Esophagus squamous epithelium (tissue), 4 donors: ENCODE results near the gene TMEM214.

ENCODE experiments used
- POLR2A ChIP-seq, 4 donors: fragments of 450-650 bp; IDR thresholded peaks; one replicate each; pipeline ENCODE4 v1.6.1; 2017; ENCODE audit warnings: antibody characterized with exemption in 4 of 4, mild to moderate bottlenecking in 4 of 4, moderate library complexity in 3 of 4
- TF ChIP-seq, protein P1 (sequence below), 6 experiments: fragments of 450-650 bp in 4 of 6; fragments of 200-600 bp in 2 of 6; sonication (generic) in 2 of 6; IDR thresholded peaks; one replicate each; pipeline ENCODE4 v1.5.1; 2016 to 2019; ENCODE audit warnings: antibody characterized with exemption in 6 of 6, mild to moderate bottlenecking in 4 of 6, moderate library complexity in 4 of 6

DNA sequence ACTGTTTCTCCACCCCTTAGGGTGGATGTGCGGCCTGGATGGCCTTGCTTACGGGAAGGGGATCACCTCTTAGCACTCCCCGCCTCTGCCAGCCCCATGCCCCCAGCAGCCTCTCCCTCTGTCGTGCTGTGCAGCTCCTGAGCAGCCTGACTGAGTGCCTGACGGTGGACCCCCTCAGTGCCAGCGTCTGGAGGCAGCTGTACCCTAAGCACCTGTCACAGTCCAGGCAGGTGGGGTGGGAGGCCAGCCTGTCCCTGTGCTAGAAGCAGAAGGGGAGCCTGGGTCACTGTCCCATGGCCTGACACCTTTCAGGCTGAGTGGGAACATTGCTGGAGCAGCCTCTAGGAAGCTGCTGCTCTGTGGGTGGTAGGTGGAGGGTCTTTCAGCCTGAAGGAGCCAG, 5.2 kb downstream of the TMEM214 start:
- TF ChIP-seq, protein P1, sequence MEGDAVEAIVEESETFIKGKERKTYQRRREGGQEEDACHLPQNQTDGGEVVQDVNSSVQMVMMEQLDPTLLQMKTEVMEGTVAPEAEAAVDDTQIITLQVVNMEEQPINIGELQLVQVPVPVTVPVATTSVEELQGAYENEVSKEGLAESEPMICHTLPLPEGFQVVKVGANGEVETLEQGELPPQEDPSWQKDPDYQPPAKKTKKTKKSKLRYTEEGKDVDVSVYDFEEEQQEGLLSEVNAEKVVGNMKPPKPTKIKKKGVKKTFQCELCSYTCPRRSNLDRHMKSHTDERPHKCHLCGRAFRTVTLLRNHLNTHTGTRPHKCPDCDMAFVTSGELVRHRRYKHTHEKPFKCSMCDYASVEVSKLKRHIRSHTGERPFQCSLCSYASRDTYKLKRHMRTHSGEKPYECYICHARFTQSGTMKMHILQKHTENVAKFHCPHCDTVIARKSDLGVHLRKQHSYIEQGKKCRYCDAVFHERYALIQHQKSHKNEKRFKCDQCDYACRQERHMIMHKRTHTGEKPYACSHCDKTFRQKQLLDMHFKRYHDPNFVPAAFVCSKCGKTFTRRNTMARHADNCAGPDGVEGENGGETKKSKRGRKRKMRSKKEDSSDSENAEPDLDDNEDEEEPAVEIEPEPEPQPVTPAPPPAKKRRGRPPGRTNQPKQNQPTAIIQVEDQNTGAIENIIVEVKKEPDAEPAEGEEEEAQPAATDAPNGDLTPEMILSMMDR (IDR thresholded peaks at IDR 0.05), result no peak
- no peak for TF ChIP-seq POLR2A (IDR thresholded peaks at IDR 0.05)
